Gastrocnemius medialis (tissue), 4 donors: ENCODE results near the gene ADTRP.

Experiments used
- POLR2A ChIP-seq, 2 donors: fragments of 450-650 bp; IDR thresholded peaks; one replicate each; pipeline ENCODE4 v1.6.1; 2017; ENCODE audit warnings: antibody characterized with exemption in 2 of 2, mild to moderate bottlenecking in 2 of 2, moderate library complexity in 2 of 2
- TF ChIP-seq, protein P1 (sequence below), 5 experiments: fragments of 450-650 bp in 3 of 5; fragments of 200-600 bp in 2 of 5; sonication (generic) in 2 of 5; IDR thresholded peaks in 4 of 5; conservative IDR thresholded peaks in 1 of 5; 1 replicate in 4 of 5; 2 replicates in 1 of 5; pipeline ENCODE4 v1.5.1; 2016 to 2019; ENCODE audit warnings: antibody characterized with exemption in 5 of 5, mild to moderate bottlenecking in 3 of 5, moderate library complexity in 3 of 5

DNA sequence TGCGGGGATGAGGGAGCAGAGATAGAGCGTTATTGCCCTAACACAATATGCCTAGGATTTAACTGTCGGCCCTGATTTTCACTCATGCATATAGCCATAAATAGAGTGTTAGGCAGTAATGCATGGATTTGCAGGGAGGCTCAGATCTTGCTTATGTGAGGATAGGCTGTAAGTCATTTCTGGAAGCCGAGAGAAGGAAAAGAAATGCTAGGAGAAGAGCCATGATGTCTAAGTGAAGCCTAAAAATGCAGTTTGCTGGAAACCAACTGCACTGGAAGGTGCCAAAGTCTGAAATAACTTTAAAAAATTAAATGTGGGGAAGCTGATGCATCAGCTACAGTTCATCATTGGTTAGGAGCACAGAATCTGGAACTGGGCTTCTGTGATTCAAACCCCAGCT lies 54.3 kb downstream of the ADTRP start:
- TF ChIP-seq, protein P1, sequence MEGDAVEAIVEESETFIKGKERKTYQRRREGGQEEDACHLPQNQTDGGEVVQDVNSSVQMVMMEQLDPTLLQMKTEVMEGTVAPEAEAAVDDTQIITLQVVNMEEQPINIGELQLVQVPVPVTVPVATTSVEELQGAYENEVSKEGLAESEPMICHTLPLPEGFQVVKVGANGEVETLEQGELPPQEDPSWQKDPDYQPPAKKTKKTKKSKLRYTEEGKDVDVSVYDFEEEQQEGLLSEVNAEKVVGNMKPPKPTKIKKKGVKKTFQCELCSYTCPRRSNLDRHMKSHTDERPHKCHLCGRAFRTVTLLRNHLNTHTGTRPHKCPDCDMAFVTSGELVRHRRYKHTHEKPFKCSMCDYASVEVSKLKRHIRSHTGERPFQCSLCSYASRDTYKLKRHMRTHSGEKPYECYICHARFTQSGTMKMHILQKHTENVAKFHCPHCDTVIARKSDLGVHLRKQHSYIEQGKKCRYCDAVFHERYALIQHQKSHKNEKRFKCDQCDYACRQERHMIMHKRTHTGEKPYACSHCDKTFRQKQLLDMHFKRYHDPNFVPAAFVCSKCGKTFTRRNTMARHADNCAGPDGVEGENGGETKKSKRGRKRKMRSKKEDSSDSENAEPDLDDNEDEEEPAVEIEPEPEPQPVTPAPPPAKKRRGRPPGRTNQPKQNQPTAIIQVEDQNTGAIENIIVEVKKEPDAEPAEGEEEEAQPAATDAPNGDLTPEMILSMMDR (IDR thresholded peaks at IDR 0.05 in 4 of 5, conservative IDR thresholded peaks at IDR 0.05 in 1 of 5) = no peak
- TF ChIP-seq POLR2A (IDR thresholded peaks at IDR 0.05) = no peak
